Natural killer cell treated with Interleukin-12 subunit alpha and Interleukin-12 subunit beta and Interleukin-15 and Interleukin-18, amount 100 ng/mL, for 72 hours (primary cell): Measurements from ENCODE around the gene SLC25A11. TPM values are rescaled to one million over a fixed set of nuclear protein-coding genes. Genes with fewer than 3 reads are reported as not detected.

ENCODE experiments used
- ATAC-seq, 2 donors: fragments of 150-1000 bp; cut with Tn5 transposase in 1 of 2; sonication (Bioruptor Pico), chemical (Tn5 transposase) in 1 of 2; 2 replicates each; pipeline ENCODE4 v1.10.0; 2021
- DNase-seq: peaks from one replicate; pipeline ENCODE4 v3.0.0; 2022; ENCODE audit warnings: low spot score
- H3K27ac Mint-ChIP-seq, 2 donors: 1 replicate in 1 of 2; 2 replicates in 1 of 2; pipeline ENCODE4 v1.8.0; 2022; ENCODE audit warnings: mixed read lengths in 2 of 2, mild to moderate bottlenecking in 1 of 2, moderate library complexity in 1 of 2
- H3K27me3 Mint-ChIP-seq, 2 donors: 1 replicate in 1 of 2; 2 replicates in 1 of 2; pipeline ENCODE4 v1.8.0; 2022; ENCODE audit warnings: mixed read lengths in 2 of 2
- H3K36me3 Mint-ChIP-seq: one replicate; pipeline ENCODE4 v1.8.0; 2022; ENCODE audit warnings: mixed read lengths
- H3K4me1 Mint-ChIP-seq, 2 donors: 1 replicate in 1 of 2; 2 replicates in 1 of 2; pipeline ENCODE4 v1.8.0; 2022; ENCODE audit warnings: low read depth in 2 of 2, mixed read lengths in 2 of 2, mild to moderate bottlenecking in 1 of 2
- H3K4me3 Mint-ChIP-seq: one replicate; pipeline ENCODE4 v1.8.0; 2022; ENCODE audit warnings: mixed read lengths
- H3K9me3 Mint-ChIP-seq: 2 replicates; pipeline ENCODE4 v1.8.0; 2022; ENCODE audit warnings: mixed read lengths
- total RNA-seq, 2 donors: library from RNA; stranded (reverse); gene quantifications; one replicate each; pipeline ENCODE4 v1.2.3, GENCODE V29; 2022

SLC25A11 gene
- total RNA-seq = 10 to 100 TPM; 85.9 to 91.6 TPM

DNA sequence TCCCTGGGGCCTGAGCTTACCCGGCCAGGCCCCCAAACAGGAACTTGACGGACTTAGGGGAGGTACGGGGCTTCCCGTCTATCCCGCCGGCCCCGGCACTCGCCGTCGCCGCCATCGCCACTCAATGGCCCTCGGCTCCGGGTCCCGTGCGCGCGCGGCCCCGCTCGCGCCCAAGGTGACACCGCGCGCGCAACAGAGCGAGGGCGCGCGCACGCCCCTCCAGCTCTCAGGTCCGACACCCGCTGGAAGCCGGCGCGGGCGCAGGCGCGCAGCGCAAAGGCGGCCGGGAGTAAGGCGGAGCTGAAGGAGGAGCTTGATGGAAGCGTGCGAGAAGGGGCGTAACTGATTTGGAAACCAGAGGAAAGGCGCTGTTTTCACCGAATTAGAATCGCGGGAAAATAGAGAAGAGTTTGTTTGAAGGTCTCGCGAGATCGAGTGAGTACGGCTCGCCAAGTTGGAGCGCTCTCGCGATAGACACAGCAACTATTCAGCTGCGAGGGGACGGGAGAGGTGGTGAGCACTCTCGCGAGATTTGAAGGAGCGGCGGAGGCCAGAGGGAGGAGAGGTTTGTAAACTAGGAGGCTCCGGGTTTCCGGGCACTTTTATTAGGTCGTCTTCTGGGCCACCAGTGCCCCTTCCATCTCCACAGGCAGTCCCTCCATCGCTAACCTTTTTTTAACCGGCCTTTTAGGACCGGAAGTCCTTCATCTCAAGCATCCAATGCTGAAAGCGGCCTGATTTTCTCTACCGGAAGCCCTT lies at the start of gene SLC25A11, which contains the start of gene RNF167:
Gene SLC25A11, minus strand, starts transcription at position 251 of the 759 bp plus-strand sequence. Its CDS starts 136 bp downstream, at position 115.
Gene RNF167, plus strand, starts transcription at position 473 of the 759 bp plus-strand sequence. CDS start 642 bp downstream, outside the sequence.
- no peaks in the 10 kb centered on the region for H3K27me3 Mint-ChIP-seq
- H3K4me1 Mint-ChIP-seq = peaks cover 62 to 70% of the 10 kb centered on the region in 2 donors
- ATAC-seq (peak; percentile 91 to 94), DNase-seq (peak; percentile 98)
- no peaks in the 10 kb centered on the region for H3K9me3 Mint-ChIP-seq
- peaks cover 31% of the 10 kb centered on the region for H3K36me3 Mint-ChIP-seq
- H3K4me3 Mint-ChIP-seq = peak within 1 kb of the TSS; percentile 100
- H3K27ac Mint-ChIP-seq = peak within 1 kb of the TSS; percentile 95 to 96

DNA sequence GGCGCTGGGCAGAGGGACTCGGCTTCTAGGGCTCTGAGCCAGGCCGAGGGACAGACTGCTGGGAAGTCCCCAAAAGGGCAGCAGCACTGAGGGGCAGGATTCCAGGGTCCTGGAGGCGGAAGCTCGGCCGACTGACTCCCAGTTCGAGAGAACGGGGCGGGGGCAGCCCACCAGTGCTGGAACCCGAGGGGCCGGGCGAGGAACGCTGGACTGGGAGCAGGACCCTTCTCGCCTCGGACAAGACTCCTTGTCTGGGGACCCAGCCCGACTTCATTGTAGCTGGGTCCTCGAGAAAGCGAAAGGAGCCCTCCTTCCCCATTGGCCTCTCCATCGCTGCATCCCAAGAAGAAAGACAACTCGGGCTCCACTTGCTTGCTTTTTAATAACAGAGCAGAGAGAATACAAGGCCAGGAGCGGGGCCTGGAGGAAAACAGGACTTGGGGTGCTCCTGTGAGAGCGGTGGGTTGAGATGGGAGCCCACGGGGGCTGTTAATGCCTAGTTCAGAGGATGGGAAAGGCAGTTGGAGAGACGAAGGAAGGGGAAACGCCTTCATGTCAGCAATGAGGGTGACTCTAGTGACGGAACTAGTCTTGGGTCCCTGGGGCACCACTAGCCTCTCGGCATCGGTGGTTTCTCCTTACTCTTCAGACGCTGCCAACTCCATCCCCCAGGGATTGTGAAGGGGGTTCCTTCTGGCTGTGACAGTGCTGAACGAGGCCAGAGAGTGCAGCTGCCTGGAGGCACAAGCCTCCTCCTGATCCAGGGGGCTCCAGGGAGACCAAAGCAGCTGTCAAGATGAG lies 48.1 kb upstream of the SLC25A11 start:
- Mint-ChIP-seq H3K36me3 (peaks cover 6% of the 10 kb centered on the region), H3K4me3 (peak overlapping the region; percentile 97), H3K9me3 (no peaks in the 10 kb centered on the region), H3K4me1 (peaks cover 35 to 40% of the 10 kb centered on the region in 2 donors), H3K27me3 (no peaks in the 10 kb centered on the region), H3K27ac (peak overlapping the region; percentile 92 to 94)
- ATAC-seq = no peak
- DNase-seq = no peak

DNA sequence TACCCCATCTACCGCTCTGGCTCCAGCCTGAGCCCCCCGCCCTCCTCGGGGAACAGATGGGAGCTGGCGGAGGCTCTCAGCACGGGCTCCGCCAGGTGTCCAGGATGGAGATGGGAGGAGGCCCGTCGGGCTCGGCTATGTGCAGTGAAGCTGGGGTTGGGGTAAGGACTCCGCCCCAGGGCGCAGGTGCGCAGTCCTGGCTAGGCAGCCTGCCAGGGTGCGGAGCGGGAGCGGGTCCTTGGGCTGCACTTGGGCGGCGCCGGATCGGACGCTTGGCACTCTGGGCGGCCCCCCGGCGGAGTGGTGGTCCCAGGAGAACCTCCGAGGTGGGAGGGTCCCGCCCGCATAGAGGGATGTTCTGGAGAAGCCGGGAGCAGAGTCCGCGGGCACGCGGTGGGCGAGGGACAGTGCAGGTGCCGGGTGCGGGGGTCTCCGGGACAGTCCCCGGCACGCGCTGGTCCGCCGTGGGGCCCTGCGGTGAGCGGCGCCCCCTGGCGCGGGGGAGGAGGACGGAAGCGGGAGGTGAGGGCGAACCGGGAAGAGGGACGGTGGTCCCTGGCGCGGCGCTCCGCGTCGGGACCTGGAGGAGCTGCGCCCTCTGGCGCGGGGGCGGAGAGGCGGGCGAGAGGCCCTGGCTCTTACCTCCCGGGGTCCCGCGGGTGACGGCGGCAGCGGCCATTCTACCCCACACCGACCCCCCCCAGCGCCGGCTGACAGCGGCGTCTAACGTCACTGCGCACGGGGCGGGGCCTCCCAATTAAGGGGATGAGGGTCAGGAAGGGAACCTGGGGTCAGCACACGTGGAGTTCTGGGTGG lies 47.3 kb upstream of the SLC25A11 start, which contains the start of gene CAMTA2:
Gene CAMTA2, minus strand, starts transcription at position 725 of the 816 bp plus-strand sequence. CDS start 1,453 bp downstream, outside the sequence.
- no peaks in the 10 kb centered on the region for H3K9me3 Mint-ChIP-seq
- H3K27me3 Mint-ChIP-seq = no peaks in the 10 kb centered on the region
- peaks cover 10% of the 10 kb centered on the region for H3K36me3 Mint-ChIP-seq
- DNase-seq (peak; percentile 93), ATAC-seq (peak; percentile 94)
- H3K4me3 Mint-ChIP-seq = peak within 1 kb of the TSS; percentile 97
- peaks cover 35 to 44% of the 10 kb centered on the region in 2 donors for H3K4me1 Mint-ChIP-seq
- peak within 1 kb of the TSS; percentile 92 to 94 for H3K27ac Mint-ChIP-seq

DNA sequence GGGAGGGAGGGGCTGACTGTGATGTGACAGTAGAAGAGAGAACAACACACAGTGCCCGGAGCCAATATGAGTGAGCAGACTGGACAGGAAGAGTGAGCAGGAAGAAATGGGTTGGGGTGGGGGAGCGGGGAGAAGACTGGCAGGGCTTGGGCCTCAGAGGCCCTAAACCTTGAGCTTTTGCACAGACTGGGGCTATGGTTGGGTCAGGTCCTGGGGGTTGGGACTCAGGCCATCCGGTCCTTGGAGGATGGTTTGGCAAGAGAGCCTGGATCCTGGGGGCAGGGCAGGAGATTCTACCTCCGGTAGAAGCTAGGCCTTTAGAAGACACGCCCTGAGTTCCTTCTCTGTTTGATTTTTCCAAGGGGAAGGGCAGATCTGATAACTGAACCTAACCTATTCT lies 46.6 kb upstream of the SLC25A11 start:
- Mint-ChIP-seq H3K27ac (peak overlapping the region; percentile 92 to 94), H3K9me3 (no peaks in the 10 kb centered on the region), H3K36me3 (peaks cover 11% of the 10 kb centered on the region), H3K4me1 (peaks cover 35 to 45% of the 10 kb centered on the region in 2 donors), H3K4me3 (peak overlapping the region; percentile 97), H3K27me3 (no peaks in the 10 kb centered on the region)
- DNase-seq = no peak
- ATAC-seq = no peak

GRCh38 chr17:4982305-4982704 lies 42.5 kb upstream of the SLC25A11 start:
- ATAC-seq (no peak), DNase-seq (no peak)
- Mint-ChIP-seq H3K36me3 (peaks cover 17% of the 10 kb centered on the region), H3K27ac (peak overlapping the region in 1 of 2 donors; percentile 54), H3K9me3 (no peaks in the 10 kb centered on the region), H3K27me3 (no peaks in the 10 kb centered on the region), H3K4me3 (no peak overlapping the region), H3K4me1 (peaks cover 19 to 35% of the 10 kb centered on the region in 2 donors)

DNA sequence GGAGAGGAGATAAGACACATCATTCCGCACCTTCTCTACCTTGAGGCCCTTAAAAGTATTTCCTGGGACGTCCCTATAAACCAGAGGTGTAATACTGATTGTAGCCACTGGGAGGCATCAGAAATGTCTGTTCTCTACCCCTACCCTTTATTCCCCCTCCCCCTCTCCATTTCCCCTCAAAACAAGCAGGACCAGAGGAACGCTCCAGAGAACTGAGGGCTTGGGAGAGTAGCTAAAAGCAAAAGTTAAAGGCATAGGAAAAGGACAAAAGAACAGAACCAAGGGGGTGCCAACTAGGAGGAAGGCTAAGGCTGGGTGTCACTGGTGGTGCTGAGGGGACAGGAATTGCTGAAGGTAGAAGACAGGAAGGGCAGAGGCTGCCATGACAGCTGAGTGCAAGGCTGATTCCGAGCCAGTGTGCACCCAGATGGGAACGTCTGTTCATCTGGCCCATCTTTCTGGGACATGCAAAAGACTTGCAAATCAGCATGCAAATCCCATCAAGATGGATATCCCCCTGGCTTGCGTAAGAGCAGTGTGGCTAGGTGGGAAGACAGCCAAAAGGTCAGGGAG lies 40.9 kb upstream of the SLC25A11 start:
- Mint-ChIP-seq H3K36me3 (peaks cover 18% of the 10 kb centered on the region), H3K4me3 (no peak overlapping the region), H3K27me3 (no peaks in the 10 kb centered on the region), H3K4me1 (peaks cover 11 to 26% of the 10 kb centered on the region in 2 donors), H3K27ac (peak overlapping the region; percentile 21 to 72), H3K9me3 (no peaks in the 10 kb centered on the region)
- ATAC-seq (peak; percentile 65 to 69), DNase-seq (no peak)

- ATAC-seq = no peak
- DNase-seq = no peak
- no peak overlapping the region for H3K27ac Mint-ChIP-seq
- H3K4me1 Mint-ChIP-seq = peaks cover 9 to 28% of the 10 kb centered on the region in 2 donors
- no peaks in the 10 kb centered on the region for H3K9me3 Mint-ChIP-seq
- peaks cover 21% of the 10 kb centered on the region for H3K36me3 Mint-ChIP-seq
- no peak overlapping the region for H3K4me3 Mint-ChIP-seq
- H3K27me3 Mint-ChIP-seq = no peaks in the 10 kb centered on the region
Observed at GRCh38 chr17:4978726-4979125, 38.9 kb upstream of the SLC25A11 start.

- ATAC-seq (no peak), DNase-seq (no peak)
- H3K36me3 Mint-ChIP-seq = peaks cover 9% of the 10 kb centered on the region
- H3K27me3 Mint-ChIP-seq = no peaks in the 10 kb centered on the region
- peaks cover 5 to 20% of the 10 kb centered on the region in 2 donors for H3K4me1 Mint-ChIP-seq
- no peak overlapping the region for H3K4me3 Mint-ChIP-seq
- H3K27ac Mint-ChIP-seq = peak overlapping the region in 1 of 2 donors; percentile 68
- H3K9me3 Mint-ChIP-seq = no peaks in the 10 kb centered on the region
Observed at GRCh38 chr17:4974115-4974670, 34.3 kb upstream of the SLC25A11 start.

DNA sequence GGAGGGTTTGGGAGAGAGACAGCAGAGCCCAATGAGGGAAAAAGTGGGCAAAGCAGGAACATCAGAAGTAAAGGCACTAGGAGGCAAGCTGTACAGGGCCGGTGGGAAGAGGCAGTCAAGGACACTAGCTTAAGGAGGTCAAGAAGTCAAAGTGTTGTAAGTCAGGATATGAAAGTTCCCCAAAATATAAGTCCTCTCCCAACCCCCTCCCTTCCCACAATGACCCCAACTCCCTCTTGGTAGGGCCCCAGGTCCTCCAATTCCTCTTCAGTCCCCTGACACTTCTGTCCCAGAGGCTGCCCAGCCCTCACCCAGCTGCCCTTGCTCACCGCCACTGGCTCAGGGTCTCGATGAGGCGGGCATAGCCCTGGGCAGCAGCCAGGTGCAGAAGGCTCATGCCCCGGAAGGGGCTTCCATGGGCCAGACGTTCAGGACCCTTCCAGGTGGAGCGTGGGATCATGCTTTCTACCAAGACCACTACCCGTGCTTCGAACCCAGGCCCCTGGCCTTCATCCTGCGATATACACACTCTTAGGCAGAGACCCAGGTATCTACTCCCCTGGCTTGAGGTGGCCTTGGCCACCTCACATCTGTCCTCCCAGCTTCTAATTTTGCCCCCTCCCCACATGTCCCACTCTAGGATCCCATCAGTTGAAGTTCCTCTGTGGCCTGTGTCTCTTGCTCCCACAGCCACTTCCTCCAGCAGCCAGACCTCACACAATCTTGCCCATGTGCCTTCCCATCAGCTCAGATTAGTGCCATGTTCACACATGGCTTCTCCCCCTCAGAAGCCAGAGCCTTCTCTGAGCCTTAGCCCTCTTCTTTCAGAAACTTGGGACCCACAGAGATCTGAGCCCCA lies 33.6 kb upstream of the SLC25A11 start:
- H3K4me3 Mint-ChIP-seq = no peak overlapping the region
- H3K36me3 Mint-ChIP-seq = peaks cover 9% of the 10 kb centered on the region
- peaks cover 5 to 20% of the 10 kb centered on the region in 2 donors for H3K4me1 Mint-ChIP-seq
- H3K9me3 Mint-ChIP-seq = no peaks in the 10 kb centered on the region
- DNase-seq (no peak), ATAC-seq (no peak)
- peak overlapping the region in 1 of 2 donors; percentile 68 for H3K27ac Mint-ChIP-seq
- no peaks in the 10 kb centered on the region for H3K27me3 Mint-ChIP-seq

GRCh38 chr17:4972752-4973151 lies 32.9 kb upstream of the SLC25A11 start:
- Mint-ChIP-seq H3K9me3 (no peaks in the 10 kb centered on the region), H3K27ac (no peak overlapping the region), H3K36me3 (peaks cover 9% of the 10 kb centered on the region), H3K27me3 (no peaks in the 10 kb centered on the region), H3K4me3 (no peak overlapping the region), H3K4me1 (peaks cover 5 to 20% of the 10 kb centered on the region in 2 donors)
- DNase-seq = no peak
- ATAC-seq = no peak

DNA sequence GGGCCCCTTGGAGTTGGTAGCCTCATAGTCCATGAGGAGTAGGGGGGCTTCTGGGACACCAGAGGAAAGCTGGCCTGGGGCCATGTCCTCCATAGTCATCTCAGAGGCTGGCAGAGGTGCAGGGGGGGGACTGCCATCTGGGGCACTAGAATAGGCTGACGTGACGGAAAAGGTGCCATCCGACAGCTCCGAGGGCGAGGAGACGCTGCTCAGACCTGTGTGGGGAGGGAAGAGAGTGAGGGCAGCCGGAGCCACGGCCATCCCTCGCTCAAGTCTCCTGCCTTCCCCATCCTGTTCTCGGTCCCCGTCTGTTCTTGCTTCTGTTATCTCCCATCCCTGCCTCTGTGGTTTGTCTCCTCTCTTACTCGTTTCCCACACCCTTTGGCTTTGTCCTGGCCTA lies 32.5 kb upstream of the SLC25A11 start:
- H3K9me3 Mint-ChIP-seq = no peaks in the 10 kb centered on the region
- no peak for DNase-seq
- H3K4me1 Mint-ChIP-seq = peaks cover 5 to 20% of the 10 kb centered on the region in 2 donors
- no peak for ATAC-seq
- no peak overlapping the region for H3K27ac Mint-ChIP-seq
- no peak overlapping the region for H3K4me3 Mint-ChIP-seq
- H3K36me3 Mint-ChIP-seq = peaks cover 9% of the 10 kb centered on the region
- H3K27me3 Mint-ChIP-seq = no peaks in the 10 kb centered on the region

DNA sequence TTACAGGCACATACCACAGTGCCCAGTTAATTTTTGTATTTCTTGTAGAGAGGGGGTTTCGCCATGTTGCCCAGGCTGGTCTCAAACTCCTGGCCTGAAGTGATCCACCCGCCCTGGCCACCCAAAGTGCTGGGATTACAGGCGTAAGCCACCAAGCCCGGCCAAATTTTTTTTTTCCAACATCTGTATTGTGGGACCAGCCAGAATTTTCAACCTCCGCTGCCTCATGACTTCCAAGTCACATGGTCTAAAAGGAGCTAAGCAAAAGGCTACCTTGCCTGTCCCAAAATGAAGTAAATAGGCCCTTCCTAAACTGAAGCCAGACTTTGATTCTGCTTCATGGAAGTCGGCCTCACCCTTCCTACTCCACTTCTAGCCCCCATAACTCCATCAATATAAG lies 32.0 kb upstream of the SLC25A11 start:
- H3K4me3 Mint-ChIP-seq = no peak overlapping the region
- peaks cover 5 to 20% of the 10 kb centered on the region in 2 donors for H3K4me1 Mint-ChIP-seq
- ATAC-seq (no peak), DNase-seq (no peak)
- peaks cover 9% of the 10 kb centered on the region for H3K36me3 Mint-ChIP-seq
- H3K9me3 Mint-ChIP-seq = no peaks in the 10 kb centered on the region
- no peaks in the 10 kb centered on the region for H3K27me3 Mint-ChIP-seq
- no peak overlapping the region for H3K27ac Mint-ChIP-seq
